ENCODE results near the gene CELF1.
A peak's percentile ranks its signal among the peaks of the same experiment; 100 is the strongest.

DNA sequence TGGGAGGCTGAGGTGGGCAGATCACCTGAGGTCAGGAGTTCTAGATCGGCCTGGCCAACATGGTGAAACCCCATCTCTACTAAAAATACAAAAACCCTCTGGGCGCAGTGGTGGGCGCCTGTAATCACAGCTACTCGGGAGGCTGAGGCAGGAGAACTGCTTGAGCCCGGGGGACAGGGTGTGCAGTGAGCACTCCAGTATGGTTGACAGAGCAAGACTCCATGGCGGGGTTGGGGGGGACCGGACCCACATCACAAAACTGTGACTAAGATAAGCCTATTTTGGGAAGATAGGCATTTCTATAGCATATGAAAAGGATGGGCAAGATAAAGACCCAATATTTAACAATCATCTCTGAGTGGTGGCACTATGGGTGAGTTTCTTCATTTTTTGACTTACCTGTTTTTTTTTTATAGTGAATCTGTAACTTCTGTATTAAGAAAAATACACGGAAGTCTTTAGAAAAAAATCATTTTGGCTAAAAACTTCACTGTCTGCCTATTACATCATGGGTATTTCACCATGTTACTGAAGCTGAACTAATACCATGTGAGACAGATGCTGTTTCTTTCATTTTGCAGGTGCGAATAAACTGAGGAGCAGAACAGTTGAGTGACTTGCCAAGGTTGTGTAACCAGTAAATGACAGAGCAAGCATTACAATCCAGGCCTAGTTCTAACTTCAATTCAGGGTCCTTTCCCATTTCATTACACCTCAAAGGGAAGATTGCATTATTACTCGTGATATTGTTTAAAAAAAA is 2.5 kb downstream of the CELF1 start:
- TF ChIP-seq, protein P1, sequence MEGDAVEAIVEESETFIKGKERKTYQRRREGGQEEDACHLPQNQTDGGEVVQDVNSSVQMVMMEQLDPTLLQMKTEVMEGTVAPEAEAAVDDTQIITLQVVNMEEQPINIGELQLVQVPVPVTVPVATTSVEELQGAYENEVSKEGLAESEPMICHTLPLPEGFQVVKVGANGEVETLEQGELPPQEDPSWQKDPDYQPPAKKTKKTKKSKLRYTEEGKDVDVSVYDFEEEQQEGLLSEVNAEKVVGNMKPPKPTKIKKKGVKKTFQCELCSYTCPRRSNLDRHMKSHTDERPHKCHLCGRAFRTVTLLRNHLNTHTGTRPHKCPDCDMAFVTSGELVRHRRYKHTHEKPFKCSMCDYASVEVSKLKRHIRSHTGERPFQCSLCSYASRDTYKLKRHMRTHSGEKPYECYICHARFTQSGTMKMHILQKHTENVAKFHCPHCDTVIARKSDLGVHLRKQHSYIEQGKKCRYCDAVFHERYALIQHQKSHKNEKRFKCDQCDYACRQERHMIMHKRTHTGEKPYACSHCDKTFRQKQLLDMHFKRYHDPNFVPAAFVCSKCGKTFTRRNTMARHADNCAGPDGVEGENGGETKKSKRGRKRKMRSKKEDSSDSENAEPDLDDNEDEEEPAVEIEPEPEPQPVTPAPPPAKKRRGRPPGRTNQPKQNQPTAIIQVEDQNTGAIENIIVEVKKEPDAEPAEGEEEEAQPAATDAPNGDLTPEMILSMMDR (conservative IDR thresholded peaks at IDR 0.05; ENCODE audit: low read depth, low read length), result no peak
- TF ChIP-seq CEBPB (IDR thresholded peaks at IDR 0.05; ENCODE audit: low read depth, low read length), result peak; percentile 26; the same call in 1 of the 2 replicates
- no peak for TF ChIP-seq POLR2A (IDR thresholded peaks at IDR 0.05; ENCODE audit: low read depth, low read length)
- TF ChIP-seq SMC3 (IDR thresholded peaks at IDR 0.05; ENCODE audit: low read depth, low read length), result no peak
- TF ChIP-seq, protein P2, sequence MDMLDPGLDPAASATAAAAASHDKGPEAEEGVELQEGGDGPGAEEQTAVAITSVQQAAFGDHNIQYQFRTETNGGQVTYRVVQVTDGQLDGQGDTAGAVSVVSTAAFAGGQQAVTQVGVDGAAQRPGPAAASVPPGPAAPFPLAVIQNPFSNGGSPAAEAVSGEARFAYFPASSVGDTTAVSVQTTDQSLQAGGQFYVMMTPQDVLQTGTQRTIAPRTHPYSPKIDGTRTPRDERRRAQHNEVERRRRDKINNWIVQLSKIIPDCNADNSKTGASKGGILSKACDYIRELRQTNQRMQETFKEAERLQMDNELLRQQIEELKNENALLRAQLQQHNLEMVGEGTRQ (IDR thresholded peaks at IDR 0.05; ENCODE audit: low read depth, low read length), result no peak
- TF ChIP-seq RFX5 (IDR thresholded peaks at IDR 0.05; ENCODE audit: low read depth, low read length), result no peak

Measured in IMR-90 (cell line).